ENCODE data around the gene STARD9.

- TF ChIP-seq CTCF (conservative IDR thresholded peaks at IDR 0.05; ENCODE audit: low read length) (no peak), EZH2phosphoT487 (IDR thresholded peaks at IDR 0.05; ENCODE audit: borderline replicate concordance) (no peak)
Observed at GRCh38 chr15:42695527-42696071, 120.2 kb downstream of the STARD9 start.
